NB4 (cell line): ENCODE measurements around the gene ADM2.

Experiments
- DNase-seq: peaks from one replicate; pipeline ENCODE4 v3.0.0; 2010; ENCODE audit warnings: low read depth
- H3K4me3 ChIP-seq: one replicate; pipeline ENCODE4 v1.5.1; 2011; ENCODE audit warnings: mild to moderate bottlenecking, low read depth, low read length, moderate library complexity
- CTCF ChIP-seq: IDR thresholded peaks from one replicate; pipeline ENCODE4 v1.5.1; 2012; ENCODE audit warnings: low read depth, low read length
- MAX ChIP-seq: IDR thresholded peaks from 2 replicates; pipeline ENCODE4 v1.6.1; 2011; ENCODE audit warnings: low read depth, low read length
- MYC ChIP-seq: IDR thresholded peaks from 2 replicates; pipeline ENCODE4 v1.6.1; 2011; ENCODE audit warnings: low read depth, low read length
- POLR2A ChIP-seq: IDR thresholded peaks from 2 replicates; pipeline ENCODE4 v1.6.1; 2011; ENCODE audit warnings: mild to moderate bottlenecking; ENCODE audit not compliant: insufficient read length; ENCODE audit errors: extremely low read depth

The ADM2 gene

GRCh38 chr22:50482107-50483074 lies 1.0 kb downstream of the ADM2 start:
- no peak for DNase-seq
- H3K4me3 ChIP-seq: no peak overlapping the region

GRCh38 chr22:50483106-50483505 lies 1.8 kb downstream of the ADM2 start:
- no peak for DNase-seq
- no peak overlapping the region for H3K4me3 ChIP-seq
- TF ChIP-seq CTCF: no peak
- TF ChIP-seq POLR2A: no peak
- TF ChIP-seq MAX: no peak

More at GRCh38 chr22:50482107-50483074, 1.0 kb downstream of the ADM2 start:
- TF ChIP-seq MYC: no peak
- no peak for TF ChIP-seq MAX
- TF ChIP-seq CTCF: no peak
- TF ChIP-seq POLR2A: no peak

GRCh38 chr22:50483556-50483955 lies 2.2 kb downstream of the ADM2 start:
- TF ChIP-seq MAX: no peak
- no peak for TF ChIP-seq MYC
- no peak for TF ChIP-seq CTCF
- TF ChIP-seq POLR2A: no peak
- no peak for DNase-seq
- no peak overlapping the region for H3K4me3 ChIP-seq

GRCh38 chr22:50483977-50484853 lies 2.9 kb downstream of the ADM2 start:
- no peak for DNase-seq
- H3K4me3 ChIP-seq: no peak overlapping the region
- TF ChIP-seq POLR2A (no peak), MYC (no peak), MAX (no peak), CTCF (no peak)

GRCh38 chr22:50485221-50486131 lies 4.1 kb downstream of the ADM2 start:
- DNase-seq: no peak
- no peak overlapping the region for H3K4me3 ChIP-seq
- TF ChIP-seq MAX: no peak
- no peak for TF ChIP-seq MYC
- TF ChIP-seq POLR2A: no peak
- TF ChIP-seq CTCF: no peak
